IgD-negative memory B cell (primary cell): ENCODE measurements around the gene F8. TPM values are rescaled to one million over a fixed set of nuclear protein-coding genes. Genes with fewer than 3 reads are reported as not detected.

ENCODE experiments used
- H3K27ac Mint-ChIP-seq, 3 donors: one replicate each; pipeline ENCODE4 v1.8.0; 2020 to 2022; ENCODE audit warnings: mild to moderate bottlenecking in 3 of 3, mixed read lengths in 3 of 3, moderate library complexity in 1 of 3
- H3K27me3 Mint-ChIP-seq: one replicate; pipeline ENCODE4 v1.8.0; 2021; ENCODE audit warnings: mixed read lengths
- H3K36me3 Mint-ChIP-seq: one replicate; pipeline ENCODE4 v1.8.0; 2020; ENCODE audit warnings: mild to moderate bottlenecking, mixed read lengths
- H3K4me1 Mint-ChIP-seq, 3 donors: one replicate each; pipeline ENCODE4 v1.8.0; 2020 to 2022; ENCODE audit warnings: mixed read lengths in 3 of 3, mild to moderate bottlenecking in 1 of 3
- H3K4me3 Mint-ChIP-seq, 4 donors: one replicate each; pipeline ENCODE4 v1.8.0; 2020 to 2022; ENCODE audit warnings: mild to moderate bottlenecking in 4 of 4, mixed read lengths in 4 of 4, moderate library complexity in 3 of 4
- H3K9me3 Mint-ChIP-seq, 3 donors: one replicate each; pipeline ENCODE4 v1.8.0; 2020 to 2021; ENCODE audit warnings: mixed read lengths in 3 of 3, mild to moderate bottlenecking in 1 of 3
- polyA plus RNA-seq: library from polyadenylated mRNA; unstranded; fragments of 300-500 nt; fragmentation: Illumina TruSeq; gene quantifications from one replicate; pipeline ENCODE4 v1.2.3, GENCODE V29; 2021

Gene F8
- polyA plus RNA-seq, 1 donor from 2014 or later, result 2.7 TPM

- no peaks in the 10 kb centered on the region for H3K27me3 Mint-ChIP-seq
- H3K9me3 Mint-ChIP-seq, result no peaks in the 10 kb centered on the region
- no peaks in the 10 kb centered on the region for H3K36me3 Mint-ChIP-seq
- H3K4me3 Mint-ChIP-seq, result no peak overlapping the region
- no peak overlapping the region for H3K27ac Mint-ChIP-seq
- H3K4me1 Mint-ChIP-seq, result no peaks in the 10 kb centered on the region
Measured at GRCh38 chrX:154812341-154813101, 210.0 kb downstream of the F8 start.

- Mint-ChIP-seq H3K4me1 (peaks cover 0 to 1% (median 0%) of the 10 kb centered on the region in 3 donors), H3K36me3 (no peaks in the 10 kb centered on the region), H3K9me3 (peaks cover 0 to 5% (median 2%) of the 10 kb centered on the region in 3 donors), H3K4me3 (no peak overlapping the region), H3K27ac (no peak overlapping the region), H3K27me3 (peaks cover 3% of the 10 kb centered on the region)
Measured at GRCh38 chrX:154809939-154810665, 212.4 kb downstream of the F8 start.

GRCh38 chrX:154806837-154807501 is 215.6 kb downstream of the F8 start:
- Mint-ChIP-seq H3K4me1 (peaks cover 0 to 6% (median 4%) of the 10 kb centered on the region in 3 donors), H3K27me3 (peaks cover 3% of the 10 kb centered on the region), H3K27ac (no peak overlapping the region), H3K36me3 (no peaks in the 10 kb centered on the region), H3K4me3 (no peak overlapping the region), H3K9me3 (peaks cover 0 to 5% (median 2%) of the 10 kb centered on the region in 3 donors)

- Mint-ChIP-seq H3K4me1 (peaks cover 0 to 8% (median 6%) of the 10 kb centered on the region in 3 donors), H3K27ac (no peak overlapping the region), H3K9me3 (peaks cover 0 to 5% (median 2%) of the 10 kb centered on the region in 3 donors), H3K4me3 (peak overlapping the region; percentile 62 to 91 (median 86)), H3K27me3 (peaks cover 3% of the 10 kb centered on the region), H3K36me3 (no peaks in the 10 kb centered on the region)
Measured at GRCh38 chrX:154805696-154806091, 216.8 kb downstream of the F8 start.

- Mint-ChIP-seq H3K4me1 (peaks cover 0 to 8% (median 8%) of the 10 kb centered on the region in 3 donors), H3K4me3 (peak within 1 kb of the TSS; percentile 62 to 91 (median 86)), H3K27me3 (peaks cover 3% of the 10 kb centered on the region), H3K27ac (peak within 1 kb of the TSS in 1 of 3 donors; percentile 76), H3K9me3 (peaks cover 0 to 5% (median 2%) of the 10 kb centered on the region in 3 donors), H3K36me3 (no peaks in the 10 kb centered on the region)
Measured at GRCh38 chrX:154804957-154805695, 217.4 kb downstream of the F8 start, which contains the start of gene MPP1. MPP1 (minus strand) TSS chrX:154805485; CDS start chrX:154805373, 112 bp downstream.

- Mint-ChIP-seq H3K4me3 (peak overlapping the region; percentile 62 to 91 (median 80)), H3K27ac (peak overlapping the region in 1 of 3 donors; percentile 76), H3K9me3 (peaks cover 0 to 5% (median 2%) of the 10 kb centered on the region in 3 donors), H3K36me3 (peaks cover 2% of the 10 kb centered on the region), H3K4me1 (peaks cover 0 to 10% (median 8%) of the 10 kb centered on the region in 3 donors), H3K27me3 (peaks cover 3% of the 10 kb centered on the region)
Measured at GRCh38 chrX:154804261-154804956, 218.1 kb downstream of the F8 start.

- peaks cover 3% of the 10 kb centered on the region for H3K27me3 Mint-ChIP-seq
- H3K27ac Mint-ChIP-seq, result no peak overlapping the region
- H3K4me3 Mint-ChIP-seq, result no peak overlapping the region
Measured at GRCh38 chrX:154802947-154803346, 219.6 kb downstream of the F8 start.

GRCh38 chrX:154800478-154801210 is 221.9 kb downstream of the F8 start:
- H3K9me3 Mint-ChIP-seq, result no peaks in the 10 kb centered on the region
- H3K27me3 Mint-ChIP-seq, result peaks cover under 1% of the 10 kb centered on the region
- no peak overlapping the region for H3K4me3 Mint-ChIP-seq
- peaks cover 5 to 12% (median 9%) of the 10 kb centered on the region in 3 donors for H3K4me1 Mint-ChIP-seq
- peaks cover 2% of the 10 kb centered on the region for H3K36me3 Mint-ChIP-seq
- H3K27ac Mint-ChIP-seq, result no peak overlapping the region

More at GRCh38 chrX:154802947-154803346, 219.6 kb downstream of the F8 start:
- peaks cover 0 to 5% (median 2%) of the 10 kb centered on the region in 3 donors for H3K9me3 Mint-ChIP-seq
- peaks cover 0 to 10% (median 8%) of the 10 kb centered on the region in 3 donors for H3K4me1 Mint-ChIP-seq
- H3K36me3 Mint-ChIP-seq, result peaks cover 2% of the 10 kb centered on the region

- Mint-ChIP-seq H3K36me3 (peaks cover 2% of the 10 kb centered on the region), H3K4me3 (no peak overlapping the region), H3K4me1 (peaks cover 5 to 12% (median 9%) of the 10 kb centered on the region in 3 donors), H3K9me3 (no peaks in the 10 kb centered on the region), H3K27me3 (no peaks in the 10 kb centered on the region), H3K27ac (no peak overlapping the region)
Measured at GRCh38 chrX:154799556-154800348, 222.8 kb downstream of the F8 start.

GRCh38 chrX:154797006-154797405 is 225.5 kb downstream of the F8 start:
- no peak overlapping the region for H3K4me3 Mint-ChIP-seq
- H3K27me3 Mint-ChIP-seq, result no peaks in the 10 kb centered on the region
- peaks cover 2% of the 10 kb centered on the region for H3K36me3 Mint-ChIP-seq
- no peak overlapping the region for H3K27ac Mint-ChIP-seq
- no peaks in the 10 kb centered on the region for H3K9me3 Mint-ChIP-seq
- peaks cover 5 to 8% (median 5%) of the 10 kb centered on the region in 3 donors for H3K4me1 Mint-ChIP-seq

- Mint-ChIP-seq H3K4me3 (no peak overlapping the region), H3K27ac (no peak overlapping the region), H3K9me3 (no peaks in the 10 kb centered on the region), H3K27me3 (no peaks in the 10 kb centered on the region), H3K36me3 (peaks cover 1% of the 10 kb centered on the region), H3K4me1 (peaks cover 1 to 5% (median 5%) of the 10 kb centered on the region in 3 donors)
Measured at GRCh38 chrX:154795016-154795415, 227.5 kb downstream of the F8 start.

- H3K9me3 Mint-ChIP-seq, result no peaks in the 10 kb centered on the region
- H3K36me3 Mint-ChIP-seq, result no peaks in the 10 kb centered on the region
- H3K4me3 Mint-ChIP-seq, result no peak overlapping the region
- no peak overlapping the region for H3K27ac Mint-ChIP-seq
- H3K4me1 Mint-ChIP-seq, result peaks cover 1 to 5% (median 3%) of the 10 kb centered on the region in 3 donors
- H3K27me3 Mint-ChIP-seq, result no peaks in the 10 kb centered on the region
Measured at GRCh38 chrX:154793084-154793795, 229.3 kb downstream of the F8 start.
